SIG-M5 treated with dmso at 0.1 percent for 504 hours (cell line): ENCODE results near the gene TBL3.
A peak's percentile ranks its signal among the peaks of the same experiment; 100 is the strongest.

ENCODE experiments used
- DNase-seq: peaks from one replicate; lab custom pipeline; 2025; ENCODE audit not compliant: unreplicated experiment; lab: John Stamatoyannopoulos, UW

TBL3 gene

GRCh38 chr16:1963806-1964505 lies 7.9 kb upstream of the TBL3 start:
- no peak for DNase-seq

GRCh38 chr16:1964506-1965395 lies 7.1 kb upstream of the TBL3 start, which contains the start of gene RPS2:
TSS of gene RPS2 (minus strand) at chr16:1964826. CDS start at chr16:1964625, 201 bp downstream.
- DNase-seq = peak; percentile 97

- DNase-seq = no peak
These were observed 6.4 kb upstream of the TBL3 start for GRCh38 chr16:1965396-1966001.

GRCh38 chr16:1966460-1966859 lies 5.4 kb upstream of the TBL3 start, which contains the start of gene RNF151:
TSS of gene RNF151 (plus strand) at chr16:1966856. CDS start at chr16:1966882, 26 bp downstream.
- DNase-seq = no peak

- no peak for DNase-seq
These were observed 3.5 kb upstream of the TBL3 start for GRCh38 chr16:1968146-1968953.

GRCh38 chr16:1972490-1972877 lies 631 bp downstream of the TBL3 start:
- no peak for DNase-seq

GRCh38 chr16:1973461-1974156 lies 1.8 kb downstream of the TBL3 start:
- DNase-seq = no peak

GRCh38 chr16:1974157-1975070 lies 2.6 kb downstream of the TBL3 start:
- no peak for DNase-seq

GRCh38 chr16:1975432-1976215 lies 3.8 kb downstream of the TBL3 start:
- no peak for DNase-seq

GRCh38 chr16:1976216-1976520 lies 4.3 kb downstream of the TBL3 start:
- no peak for DNase-seq

- DNase-seq = no peak
These were observed 5.4 kb downstream of the TBL3 start for GRCh38 chr16:1976951-1977874.

- no peak for DNase-seq
These were observed 6.0 kb downstream of the TBL3 start for GRCh38 chr16:1977875-1978268.

GRCh38 chr16:1978476-1979120 lies 6.7 kb downstream of the TBL3 start:
- DNase-seq = no peak

- DNase-seq = no peak
These were observed 7.6 kb downstream of the TBL3 start for GRCh38 chr16:1979271-1980029.

GRCh38 chr16:1980030-1980769 lies 8.3 kb downstream of the TBL3 start:
- DNase-seq = no peak

- DNase-seq = no peak
These were observed 8.9 kb downstream of the TBL3 start for GRCh38 chr16:1980770-1981087.
